ENCODE data around the gene OAS3. TPM values are rescaled to one million over a fixed set of nuclear protein-coding genes. Genes with fewer than 3 reads are reported as not detected.
"Not testable (repeated sequence)": the region's sequence is repeated elsewhere in the genome, so short reads cannot be mapped to it uniquely, and the experiment has no call there.

The OAS3 gene
- total and polyA plus RNA-seq, 8 donors, result 1.7 to 8.8 (median 3.6) TPM

- 63 to 82% methylated on average over 4 of the region's 4 CpGs for WGBS, 2 donors
These were observed 42.4 kb downstream of the OAS3 start for GRCh38 chr12:112980491-112981158.

DNA sequence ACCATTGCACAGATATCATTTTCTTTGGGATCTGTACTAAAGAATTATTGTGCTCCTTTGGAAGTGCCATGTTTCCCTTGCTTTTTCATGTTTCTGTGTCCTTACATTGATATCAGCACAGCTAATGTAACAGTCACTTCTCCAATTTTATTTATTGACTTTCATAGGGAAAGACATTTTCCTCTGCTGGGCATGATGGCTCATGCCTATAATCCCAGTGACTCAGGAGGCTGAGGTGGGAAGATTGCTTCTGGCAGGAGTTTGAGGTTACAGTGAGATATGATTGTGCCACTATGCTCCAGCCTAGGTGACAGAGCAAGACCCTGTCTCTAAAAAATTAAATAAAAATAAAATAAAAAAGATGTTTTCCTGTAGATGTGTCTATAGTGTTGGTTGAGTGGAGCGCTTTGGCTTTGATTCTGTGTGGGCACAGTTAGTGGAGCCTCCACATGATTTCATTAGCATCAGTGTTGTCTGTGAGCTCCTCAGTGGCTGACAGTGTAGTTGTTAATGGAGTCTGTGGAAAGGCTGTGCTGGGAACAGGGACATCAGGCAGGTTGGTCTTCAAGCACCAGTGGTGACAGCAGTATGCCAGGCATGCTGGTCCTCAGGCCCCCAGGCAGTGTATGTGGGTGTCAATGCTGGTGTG lies 47.5 kb downstream of the OAS3 start:
- TF ChIP-seq, protein P1, sequence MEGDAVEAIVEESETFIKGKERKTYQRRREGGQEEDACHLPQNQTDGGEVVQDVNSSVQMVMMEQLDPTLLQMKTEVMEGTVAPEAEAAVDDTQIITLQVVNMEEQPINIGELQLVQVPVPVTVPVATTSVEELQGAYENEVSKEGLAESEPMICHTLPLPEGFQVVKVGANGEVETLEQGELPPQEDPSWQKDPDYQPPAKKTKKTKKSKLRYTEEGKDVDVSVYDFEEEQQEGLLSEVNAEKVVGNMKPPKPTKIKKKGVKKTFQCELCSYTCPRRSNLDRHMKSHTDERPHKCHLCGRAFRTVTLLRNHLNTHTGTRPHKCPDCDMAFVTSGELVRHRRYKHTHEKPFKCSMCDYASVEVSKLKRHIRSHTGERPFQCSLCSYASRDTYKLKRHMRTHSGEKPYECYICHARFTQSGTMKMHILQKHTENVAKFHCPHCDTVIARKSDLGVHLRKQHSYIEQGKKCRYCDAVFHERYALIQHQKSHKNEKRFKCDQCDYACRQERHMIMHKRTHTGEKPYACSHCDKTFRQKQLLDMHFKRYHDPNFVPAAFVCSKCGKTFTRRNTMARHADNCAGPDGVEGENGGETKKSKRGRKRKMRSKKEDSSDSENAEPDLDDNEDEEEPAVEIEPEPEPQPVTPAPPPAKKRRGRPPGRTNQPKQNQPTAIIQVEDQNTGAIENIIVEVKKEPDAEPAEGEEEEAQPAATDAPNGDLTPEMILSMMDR (IDR thresholded peaks at IDR 0.05), result no peak
- H3K36me3 ChIP-seq, result no peaks in the 10 kb centered on the region

More at GRCh38 chr12:112980491-112981158, 42.4 kb downstream of the OAS3 start:
- ATAC-seq (no peak), DNase-seq (no peak), FAIRE-seq (no peak)
- Histone ChIP-seq H3K27ac (no peak overlapping the region), H3K27me3 (no peaks in the 10 kb centered on the region), H3K9me3 (no peaks in the 10 kb centered on the region), H3K36me3 (no peaks in the 10 kb centered on the region), H3K4me1 (no peaks in the 10 kb centered on the region), H3K4me3 (no peak overlapping the region)
- intact Hi-C loops (cut with DNase I), result no loop called here
- TF ChIP-seq, protein P1 (IDR thresholded peaks at IDR 0.05), result no peak

GRCh38 chr12:112986291-112986800 lies 48.1 kb downstream of the OAS3 start:
- FAIRE-seq, result no peak
- Histone ChIP-seq H3K4me3 (no peak overlapping the region), H3K36me3 (no peaks in the 10 kb centered on the region), H3K27ac (no peak overlapping the region), H3K4me1 (no peaks in the 10 kb centered on the region), H3K9me3 (no peaks in the 10 kb centered on the region), H3K27me3 (no peaks in the 10 kb centered on the region)
- 86 to 97% methylated on average over 7 of the region's 7 CpGs for WGBS, 2 donors
- intact Hi-C loops (cut with DNase I), result no loop called here
- no peak for DNase-seq
- no peak for ATAC-seq
- TF ChIP-seq, protein P1 (IDR thresholded peaks at IDR 0.05), result no peak

More for the DNA sequence above, 47.5 kb downstream of the OAS3 start:
- no peak for FAIRE-seq
- intact Hi-C loops (cut with DNase I), result no loop called here
- Histone ChIP-seq H3K27me3 (no peaks in the 10 kb centered on the region), H3K4me1 (no peaks in the 10 kb centered on the region), H3K4me3 (no peak overlapping the region), H3K9me3 (no peaks in the 10 kb centered on the region), H3K27ac (no peak overlapping the region)
- 95% methylated on average over 1 of the region's 1 CpG for WGBS, 2 donors
- DNase-seq, result no peak
- no peak for ATAC-seq

GRCh38 chr12:112987561-112987960 lies 49.3 kb downstream of the OAS3 start:
- no peak for DNase-seq
- TF ChIP-seq, protein P1 (IDR thresholded peaks at IDR 0.05), result no peak
- WGBS, 2 donors, result 58 to 67% methylated on average over 2 of the region's 2 CpGs

GRCh38 chr12:112988224-112988623 lies 50.0 kb downstream of the OAS3 start:
- H3K9me3 ChIP-seq, result no peaks in the 10 kb centered on the region
- no peaks in the 10 kb centered on the region for H3K4me1 ChIP-seq
- 45 to 59% methylated on average over 3 of the region's 3 CpGs for WGBS, 2 donors
- intact Hi-C loops (cut with DNase I), result no loop called here
- FAIRE-seq (no peak), DNase-seq (no peak), ATAC-seq (no peak)
- H3K27ac ChIP-seq, result no peak overlapping the region
- TF ChIP-seq, protein P1 (IDR thresholded peaks at IDR 0.05), result no peak
- no peaks in the 10 kb centered on the region for H3K27me3 ChIP-seq
- H3K36me3 ChIP-seq, result no peaks in the 10 kb centered on the region
- no peak overlapping the region for H3K4me3 ChIP-seq

More at GRCh38 chr12:112987561-112987960, 49.3 kb downstream of the OAS3 start:
- Histone ChIP-seq H3K9me3 (no peaks in the 10 kb centered on the region), H3K4me1 (no peaks in the 10 kb centered on the region), H3K4me3 (no peak overlapping the region), H3K36me3 (no peaks in the 10 kb centered on the region), H3K27me3 (no peaks in the 10 kb centered on the region), H3K27ac (no peak overlapping the region)
- intact Hi-C loops (cut with DNase I), result no loop called here
- no peak for ATAC-seq
- no peak for FAIRE-seq

GRCh38 chr12:112988823-112989385 lies 50.6 kb downstream of the OAS3 start:
- H3K4me3 ChIP-seq; DNase-seq; H3K27me3 ChIP-seq; FAIRE-seq; intact Hi-C loops (cut with DNase I); H3K36me3 ChIP-seq; ATAC-seq; H3K4me1 ChIP-seq; H3K27ac ChIP-seq; H3K9me3 ChIP-seq: not testable (repeated sequence)
- WGBS, 2 donors, result 68 to 77% methylated on average over 3 of the region's 3 CpGs
